OCI-LY1 (cell line): ENCODE results near the gene SLC37A4.

Source experiments
- EZH2 ChIP-seq: fragments of 200-600 bp; sonication (generic), shearing (Covaris generic); IDR thresholded peaks from 2 replicates; pipeline ENCODE4 v1.8.0; 2017; ENCODE audit warnings: borderline replicate concordance, mixed run types, mild to moderate bottlenecking, antibody characterized with exemption, low read length, moderate library complexity, mixed read lengths
- TF ChIP-seq, protein P1 (sequence below): fragments of 200-600 bp; sonication (generic), shearing (Covaris generic); IDR thresholded peaks from 2 replicates; pipeline ENCODE4 v1.5.1; 2017; ENCODE audit warnings: mild to moderate bottlenecking, antibody characterized with exemption, low read length, moderate library complexity, mixed read lengths

DNA sequence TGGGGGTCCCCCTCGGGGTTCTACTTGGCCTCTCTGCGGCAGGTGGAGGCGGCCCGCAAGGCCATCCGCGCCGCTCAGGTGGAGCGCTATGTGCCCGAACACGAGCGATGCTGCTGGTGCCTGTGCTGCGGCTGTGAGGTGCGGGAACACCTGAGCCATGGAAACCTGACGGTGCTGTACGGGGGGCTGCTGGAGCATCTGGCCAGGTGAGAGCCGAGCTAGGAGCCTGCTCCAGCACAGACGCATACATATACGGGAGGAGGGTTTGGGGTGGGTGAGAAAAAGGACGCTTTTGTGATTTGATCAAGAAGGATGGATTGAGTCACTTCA is 32.3 kb downstream of the SLC37A4 start:
- TF ChIP-seq, protein P1, sequence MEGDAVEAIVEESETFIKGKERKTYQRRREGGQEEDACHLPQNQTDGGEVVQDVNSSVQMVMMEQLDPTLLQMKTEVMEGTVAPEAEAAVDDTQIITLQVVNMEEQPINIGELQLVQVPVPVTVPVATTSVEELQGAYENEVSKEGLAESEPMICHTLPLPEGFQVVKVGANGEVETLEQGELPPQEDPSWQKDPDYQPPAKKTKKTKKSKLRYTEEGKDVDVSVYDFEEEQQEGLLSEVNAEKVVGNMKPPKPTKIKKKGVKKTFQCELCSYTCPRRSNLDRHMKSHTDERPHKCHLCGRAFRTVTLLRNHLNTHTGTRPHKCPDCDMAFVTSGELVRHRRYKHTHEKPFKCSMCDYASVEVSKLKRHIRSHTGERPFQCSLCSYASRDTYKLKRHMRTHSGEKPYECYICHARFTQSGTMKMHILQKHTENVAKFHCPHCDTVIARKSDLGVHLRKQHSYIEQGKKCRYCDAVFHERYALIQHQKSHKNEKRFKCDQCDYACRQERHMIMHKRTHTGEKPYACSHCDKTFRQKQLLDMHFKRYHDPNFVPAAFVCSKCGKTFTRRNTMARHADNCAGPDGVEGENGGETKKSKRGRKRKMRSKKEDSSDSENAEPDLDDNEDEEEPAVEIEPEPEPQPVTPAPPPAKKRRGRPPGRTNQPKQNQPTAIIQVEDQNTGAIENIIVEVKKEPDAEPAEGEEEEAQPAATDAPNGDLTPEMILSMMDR, result no peak
- TF ChIP-seq EZH2, result no peak
